ENCODE results near the gene PHLDA2. TPM values are rescaled to one million over a fixed set of nuclear protein-coding genes. Genes with fewer than 3 reads are reported as not detected.

The PHLDA2 gene
- total and polyA plus RNA-seq, 5 donors from 2014 or later, result 1.1 to 3.4 (median 1.3) TPM

- H3K4me1 ChIP-seq (ENCODE audit: control insufficient read depth, insufficient read depth, low read length, poor library complexity, severe bottlenecking), result peaks cover 43% of the 10 kb centered on the region
- no peak overlapping the region for H3K4me3 ChIP-seq (ENCODE audit: low read depth, low read length)
- ATAC-seq (ENCODE audit: low read depth in 2 of 2), result no peak
Measured at GRCh38 chr11:2901196-2901796, 27.9 kb downstream of the PHLDA2 start.

GRCh38 chr11:2899080-2899783 lies 30.0 kb downstream of the PHLDA2 start:
- H3K9me3 Mint-ChIP-seq, result no peaks in the 10 kb centered on the region
- Histone ChIP-seq H3K27ac (ENCODE audit: insufficient read depth, low read length, poor library complexity, severe bottlenecking) (peak overlapping the region; percentile 41), H3K9me3 (ENCODE audit: control insufficient read depth in 2 of 2, low read length in 2 of 2) (no peaks in the 10 kb centered on the region), H3K4me3 (ENCODE audit: low read depth, low read length) (no peak overlapping the region), H3K4me1 (ENCODE audit: control insufficient read depth, insufficient read depth, low read length, poor library complexity, severe bottlenecking) (peaks cover 43% of the 10 kb centered on the region), H3K36me3 (ENCODE audit: control insufficient read depth, insufficient read depth, low read length) (no peaks in the 10 kb centered on the region), H3K27me3 (ENCODE audit: control insufficient read depth, insufficient read depth, low read length) (no peaks in the 10 kb centered on the region)
- no peaks in the 10 kb centered on the region for H3K27me3 Mint-ChIP-seq
- H3K36me3 Mint-ChIP-seq, result no peaks in the 10 kb centered on the region
- H3K4me3 Mint-ChIP-seq, result peak overlapping the region; percentile 63 to 92 (median 81)
- ATAC-seq (ENCODE audit: low read depth in 2 of 2) (no peak), DNase-seq (no peak)
- H3K4me1 Mint-ChIP-seq, result peaks cover 0 to 55% (median 25%) of the 10 kb centered on the region in 4 donors
- H3K27ac Mint-ChIP-seq, result peak overlapping the region; percentile 91 to 96 (median 95)

More at GRCh38 chr11:2901196-2901796, 27.9 kb downstream of the PHLDA2 start:
- no peak for DNase-seq
- Mint-ChIP-seq H3K27me3 (no peaks in the 10 kb centered on the region), H3K9me3 (peaks cover 0 to 4% (median 1%) of the 10 kb centered on the region in 7 donors), H3K4me1 (peaks cover 0 to 63% (median 27%) of the 10 kb centered on the region in 4 donors), H3K4me3 (peak overlapping the region; percentile 76 to 90 (median 84)), H3K36me3 (peaks cover 16% of the 10 kb centered on the region), H3K27ac (peak overlapping the region; percentile 81 to 97 (median 82))
- Histone ChIP-seq H3K27me3 (ENCODE audit: control insufficient read depth, insufficient read depth, low read length) (no peaks in the 10 kb centered on the region), H3K36me3 (ENCODE audit: control insufficient read depth, insufficient read depth, low read length) (no peaks in the 10 kb centered on the region), H3K9me3 (ENCODE audit: control insufficient read depth in 2 of 2, low read length in 2 of 2) (no peaks in the 10 kb centered on the region), H3K27ac (ENCODE audit: insufficient read depth, low read length, poor library complexity, severe bottlenecking) (peak overlapping the region; percentile 65)

- no peaks in the 10 kb centered on the region for H3K36me3 ChIP-seq (ENCODE audit: control insufficient read depth, insufficient read depth, low read length)
- ATAC-seq (ENCODE audit: low read depth in 2 of 2) (peak; percentile 70 to 74), DNase-seq (peak; percentile 29 to 84 (median 34))
- H3K4me3 ChIP-seq (ENCODE audit: low read depth, low read length), result no peak overlapping the region
- H3K27ac ChIP-seq (ENCODE audit: insufficient read depth, low read length, poor library complexity, severe bottlenecking), result peak overlapping the region; percentile 41
- no peaks in the 10 kb centered on the region for H3K9me3 Mint-ChIP-seq
- no peaks in the 10 kb centered on the region for H3K36me3 Mint-ChIP-seq
- no peaks in the 10 kb centered on the region for H3K9me3 ChIP-seq (ENCODE audit: control insufficient read depth in 2 of 2, low read length in 2 of 2)
- H3K27ac Mint-ChIP-seq, result peak overlapping the region; percentile 91 to 96 (median 96)
- peak overlapping the region; percentile 73 to 92 (median 86) for H3K4me3 Mint-ChIP-seq
- no peaks in the 10 kb centered on the region for H3K27me3 Mint-ChIP-seq
- H3K4me1 ChIP-seq (ENCODE audit: control insufficient read depth, insufficient read depth, low read length, poor library complexity, severe bottlenecking), result peaks cover 41% of the 10 kb centered on the region
- no peaks in the 10 kb centered on the region for H3K27me3 ChIP-seq (ENCODE audit: control insufficient read depth, insufficient read depth, low read length)
- H3K4me1 Mint-ChIP-seq, result peaks cover 0 to 54% (median 21%) of the 10 kb centered on the region in 4 donors
Measured at GRCh38 chr11:2898366-2899079, 30.7 kb downstream of the PHLDA2 start.

GRCh38 chr11:2897048-2897447 lies 32.2 kb downstream of the PHLDA2 start:
- Mint-ChIP-seq H3K4me3 (no peak overlapping the region), H3K9me3 (no peaks in the 10 kb centered on the region), H3K36me3 (no peaks in the 10 kb centered on the region), H3K4me1 (peaks cover 0 to 56% (median 27%) of the 10 kb centered on the region in 4 donors), H3K27ac (no peak overlapping the region), H3K27me3 (no peaks in the 10 kb centered on the region)
- Histone ChIP-seq H3K36me3 (ENCODE audit: control insufficient read depth, insufficient read depth, low read length) (no peaks in the 10 kb centered on the region), H3K27me3 (ENCODE audit: control insufficient read depth, insufficient read depth, low read length) (no peaks in the 10 kb centered on the region), H3K4me1 (ENCODE audit: control insufficient read depth, insufficient read depth, low read length, poor library complexity, severe bottlenecking) (peaks cover 38% of the 10 kb centered on the region), H3K9me3 (ENCODE audit: control insufficient read depth in 2 of 2, low read length in 2 of 2) (no peaks in the 10 kb centered on the region), H3K4me3 (ENCODE audit: low read depth, low read length) (no peak overlapping the region), H3K27ac (ENCODE audit: insufficient read depth, low read length, poor library complexity, severe bottlenecking) (no peak overlapping the region)
- ATAC-seq (ENCODE audit: low read depth in 2 of 2) (no peak), DNase-seq (no peak)

- no peaks in the 10 kb centered on the region for H3K27me3 ChIP-seq (ENCODE audit: control insufficient read depth, insufficient read depth, low read length)
- peak overlapping the region in 2 of 3 donors; percentile 23 to 46 for H3K27ac Mint-ChIP-seq
- peak overlapping the region in 1 of 4 donors; percentile 15 for H3K4me3 Mint-ChIP-seq
Measured at GRCh38 chr11:2896047-2896446, 33.2 kb downstream of the PHLDA2 start.

GRCh38 chr11:2893935-2894334 lies 35.3 kb downstream of the PHLDA2 start:
- Histone ChIP-seq H3K36me3 (ENCODE audit: control insufficient read depth, insufficient read depth, low read length) (no peaks in the 10 kb centered on the region), H3K9me3 (ENCODE audit: control insufficient read depth in 2 of 2, low read length in 2 of 2) (no peaks in the 10 kb centered on the region), H3K4me3 (ENCODE audit: low read depth, low read length) (no peak overlapping the region), H3K27ac (ENCODE audit: insufficient read depth, low read length, poor library complexity, severe bottlenecking) (peak overlapping the region; percentile 21), H3K27me3 (ENCODE audit: control insufficient read depth, insufficient read depth, low read length) (no peaks in the 10 kb centered on the region), H3K4me1 (ENCODE audit: control insufficient read depth, insufficient read depth, low read length, poor library complexity, severe bottlenecking) (peaks cover 36% of the 10 kb centered on the region)
- ATAC-seq (ENCODE audit: low read depth in 2 of 2) (no peak), DNase-seq (no peak)
- Mint-ChIP-seq H3K36me3 (no peaks in the 10 kb centered on the region), H3K27ac (peak overlapping the region; percentile 47 to 83 (median 79)), H3K9me3 (no peaks in the 10 kb centered on the region), H3K4me3 (peak overlapping the region in 3 of 4 donors; percentile 72 to 82 (median 78)), H3K27me3 (no peaks in the 10 kb centered on the region), H3K4me1 (peaks cover 0 to 48% (median 20%) of the 10 kb centered on the region in 4 donors)

More at GRCh38 chr11:2896047-2896446, 33.2 kb downstream of the PHLDA2 start:
- Mint-ChIP-seq H3K4me1 (peaks cover 0 to 60% (median 28%) of the 10 kb centered on the region in 4 donors), H3K27me3 (no peaks in the 10 kb centered on the region), H3K9me3 (no peaks in the 10 kb centered on the region), H3K36me3 (no peaks in the 10 kb centered on the region)
- Histone ChIP-seq H3K4me1 (ENCODE audit: control insufficient read depth, insufficient read depth, low read length, poor library complexity, severe bottlenecking) (peaks cover 43% of the 10 kb centered on the region), H3K4me3 (ENCODE audit: low read depth, low read length) (no peak overlapping the region), H3K9me3 (ENCODE audit: control insufficient read depth in 2 of 2, low read length in 2 of 2) (no peaks in the 10 kb centered on the region), H3K36me3 (ENCODE audit: control insufficient read depth, insufficient read depth, low read length) (no peaks in the 10 kb centered on the region), H3K27ac (ENCODE audit: insufficient read depth, low read length, poor library complexity, severe bottlenecking) (no peak overlapping the region)
- no peak for ATAC-seq (ENCODE audit: low read depth in 2 of 2)
- no peak for DNase-seq

GRCh38 chr11:2892967-2893528 lies 36.2 kb downstream of the PHLDA2 start:
- Mint-ChIP-seq H3K36me3 (no peaks in the 10 kb centered on the region), H3K27ac (peak overlapping the region in 2 of 3 donors; percentile 83 to 93), H3K27me3 (no peaks in the 10 kb centered on the region), H3K4me3 (peak overlapping the region; percentile 49 to 90 (median 80)), H3K9me3 (no peaks in the 10 kb centered on the region), H3K4me1 (peaks cover 0 to 43% (median 19%) of the 10 kb centered on the region in 4 donors)
- no peaks in the 10 kb centered on the region for H3K36me3 ChIP-seq (ENCODE audit: control insufficient read depth, insufficient read depth, low read length)
- peaks cover 34% of the 10 kb centered on the region for H3K4me1 ChIP-seq (ENCODE audit: control insufficient read depth, insufficient read depth, low read length, poor library complexity, severe bottlenecking)
- H3K9me3 ChIP-seq (ENCODE audit: control insufficient read depth in 2 of 2, low read length in 2 of 2), result no peaks in the 10 kb centered on the region
- H3K4me3 ChIP-seq (ENCODE audit: low read depth, low read length), result no peak overlapping the region
- ATAC-seq (ENCODE audit: low read depth in 2 of 2) (peak; percentile 46 to 49), DNase-seq (peak in 2 of 3 donors; percentile 44 to 77)
- H3K27ac ChIP-seq (ENCODE audit: insufficient read depth, low read length, poor library complexity, severe bottlenecking), result peak overlapping the region; percentile 64
- H3K27me3 ChIP-seq (ENCODE audit: control insufficient read depth, insufficient read depth, low read length), result no peaks in the 10 kb centered on the region
